ENCODE measurements around the gene GREM2.

GREM2 gene

DNA sequence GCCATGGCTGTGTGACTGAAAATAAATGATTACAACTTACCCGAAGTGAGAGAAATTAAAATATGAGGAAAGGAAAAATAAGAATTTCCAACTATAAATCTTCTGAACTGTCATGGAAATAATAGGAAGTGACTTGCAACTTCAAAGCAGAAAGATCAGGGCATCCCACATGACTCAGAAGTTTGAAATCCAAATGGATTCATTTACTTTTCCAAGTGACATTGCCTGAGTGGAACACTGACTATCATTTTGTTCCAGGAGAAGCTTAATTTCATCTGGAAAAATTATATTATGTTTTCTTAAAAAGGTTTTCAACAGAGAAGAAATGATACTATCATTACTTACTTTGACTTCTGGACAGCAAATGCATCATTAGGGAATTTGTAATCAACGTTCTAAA is 110.8 kb downstream of the GREM2 start:
- Mint-ChIP-seq H3K27ac (no peak overlapping the region), H3K36me3 (ENCODE audit: low read depth) (no peaks in the 10 kb centered on the region), H3K4me3 (no peak overlapping the region), H3K27me3 (ENCODE audit: low read depth, poor library complexity) (no peaks in the 10 kb centered on the region), H3K4me1 (peaks cover 5% of the 10 kb centered on the region), H3K9me3 (no peaks in the 10 kb centered on the region)
- DNase-seq = no peak
- TF ChIP-seq, protein P1, sequence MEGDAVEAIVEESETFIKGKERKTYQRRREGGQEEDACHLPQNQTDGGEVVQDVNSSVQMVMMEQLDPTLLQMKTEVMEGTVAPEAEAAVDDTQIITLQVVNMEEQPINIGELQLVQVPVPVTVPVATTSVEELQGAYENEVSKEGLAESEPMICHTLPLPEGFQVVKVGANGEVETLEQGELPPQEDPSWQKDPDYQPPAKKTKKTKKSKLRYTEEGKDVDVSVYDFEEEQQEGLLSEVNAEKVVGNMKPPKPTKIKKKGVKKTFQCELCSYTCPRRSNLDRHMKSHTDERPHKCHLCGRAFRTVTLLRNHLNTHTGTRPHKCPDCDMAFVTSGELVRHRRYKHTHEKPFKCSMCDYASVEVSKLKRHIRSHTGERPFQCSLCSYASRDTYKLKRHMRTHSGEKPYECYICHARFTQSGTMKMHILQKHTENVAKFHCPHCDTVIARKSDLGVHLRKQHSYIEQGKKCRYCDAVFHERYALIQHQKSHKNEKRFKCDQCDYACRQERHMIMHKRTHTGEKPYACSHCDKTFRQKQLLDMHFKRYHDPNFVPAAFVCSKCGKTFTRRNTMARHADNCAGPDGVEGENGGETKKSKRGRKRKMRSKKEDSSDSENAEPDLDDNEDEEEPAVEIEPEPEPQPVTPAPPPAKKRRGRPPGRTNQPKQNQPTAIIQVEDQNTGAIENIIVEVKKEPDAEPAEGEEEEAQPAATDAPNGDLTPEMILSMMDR (IDR thresholded peaks at IDR 0.05) = no peak

DNA sequence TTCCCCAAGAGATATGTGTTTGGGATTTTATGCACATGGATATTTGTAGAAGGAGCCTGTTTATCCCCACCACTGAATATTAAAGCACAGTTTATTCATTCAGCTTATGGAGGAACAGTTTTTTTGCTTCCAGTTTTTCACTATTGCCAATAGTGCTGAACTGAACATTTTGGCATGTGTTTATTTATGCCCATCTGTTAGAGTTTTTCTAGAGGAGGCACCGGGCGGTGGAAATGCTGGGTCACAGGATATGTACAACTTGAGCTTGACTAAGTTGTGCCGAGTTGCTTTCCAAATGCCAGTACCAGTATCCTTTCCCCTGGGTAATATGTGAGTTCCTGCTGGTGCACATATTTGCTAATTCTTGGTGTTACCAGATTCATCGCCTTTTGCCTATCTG is 111.3 kb downstream of the GREM2 start:
- H3K9me3 Mint-ChIP-seq = no peaks in the 10 kb centered on the region
- H3K4me3 Mint-ChIP-seq = no peak overlapping the region
- no peaks in the 10 kb centered on the region for H3K36me3 Mint-ChIP-seq (ENCODE audit: low read depth)
- no peaks in the 10 kb centered on the region for H3K27me3 Mint-ChIP-seq (ENCODE audit: low read depth, poor library complexity)
- DNase-seq = no peak
- no peak overlapping the region for H3K27ac Mint-ChIP-seq
- TF ChIP-seq, protein P1 (IDR thresholded peaks at IDR 0.05) = no peak
- peaks cover 5% of the 10 kb centered on the region for H3K4me1 Mint-ChIP-seq

GRCh38 chr1:240499012-240499411 is 112.9 kb downstream of the GREM2 start:
- DNase-seq = no peak
- peaks cover 5% of the 10 kb centered on the region for H3K4me1 Mint-ChIP-seq
- peaks cover 2% of the 10 kb centered on the region for H3K9me3 Mint-ChIP-seq
- H3K4me3 Mint-ChIP-seq = no peak overlapping the region
- H3K36me3 Mint-ChIP-seq (ENCODE audit: low read depth) = no peaks in the 10 kb centered on the region
- TF ChIP-seq, protein P1 (IDR thresholded peaks at IDR 0.05) = no peak
- H3K27ac Mint-ChIP-seq = no peak overlapping the region
- no peaks in the 10 kb centered on the region for H3K27me3 Mint-ChIP-seq (ENCODE audit: low read depth, poor library complexity)

- Mint-ChIP-seq H3K27me3 (ENCODE audit: low read depth, poor library complexity) (peaks cover 5% of the 10 kb centered on the region), H3K36me3 (ENCODE audit: low read depth) (no peaks in the 10 kb centered on the region), H3K4me3 (no peak overlapping the region), H3K9me3 (peaks cover 3% of the 10 kb centered on the region), H3K27ac (no peak overlapping the region), H3K4me1 (peaks cover 5% of the 10 kb centered on the region)
- TF ChIP-seq, protein P1 (IDR thresholded peaks at IDR 0.05) = no peak
- no peak for DNase-seq
Observed at GRCh38 chr1:240498335-240498734, 113.6 kb downstream of the GREM2 start.

DNA sequence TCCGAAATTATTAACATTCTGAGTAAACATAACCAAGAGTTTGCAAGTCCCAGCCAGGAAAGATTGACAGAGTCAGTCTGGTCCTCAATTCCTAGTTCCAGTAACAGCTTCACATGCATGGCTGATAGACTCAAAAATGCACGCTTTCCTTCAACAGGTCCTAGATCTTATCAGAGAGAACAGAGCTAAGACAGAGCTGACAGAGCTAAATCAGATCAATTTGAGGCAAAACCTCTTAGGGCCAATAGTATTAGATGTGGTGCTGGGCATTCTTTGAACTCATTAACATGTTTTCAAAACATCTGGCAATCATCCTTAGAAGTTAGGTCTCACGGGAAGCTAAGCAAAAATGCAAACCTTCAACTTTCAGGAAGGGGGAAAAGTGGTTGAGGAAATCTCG is 114.0 kb downstream of the GREM2 start:
- Mint-ChIP-seq H3K27me3 (ENCODE audit: low read depth, poor library complexity) (peaks cover 6% of the 10 kb centered on the region), H3K27ac (no peak overlapping the region), H3K4me1 (peaks cover 5% of the 10 kb centered on the region), H3K36me3 (ENCODE audit: low read depth) (no peaks in the 10 kb centered on the region), H3K9me3 (peaks cover 3% of the 10 kb centered on the region), H3K4me3 (no peak overlapping the region)
- DNase-seq = no peak
- TF ChIP-seq, protein P1 (IDR thresholded peaks at IDR 0.05) = no peak

GRCh38 chr1:240496941-240497340 is 115.0 kb downstream of the GREM2 start:
- Mint-ChIP-seq H3K9me3 (peaks cover 3% of the 10 kb centered on the region), H3K4me3 (no peak overlapping the region), H3K27ac (no peak overlapping the region), H3K27me3 (ENCODE audit: low read depth, poor library complexity) (peaks cover 13% of the 10 kb centered on the region), H3K4me1 (peaks cover 5% of the 10 kb centered on the region), H3K36me3 (ENCODE audit: low read depth) (no peaks in the 10 kb centered on the region)
- no peak for DNase-seq
- TF ChIP-seq, protein P1 (IDR thresholded peaks at IDR 0.05) = no peak

All from nephron progenitor cell (in vitro differentiated cells).